SK-N-SH treated with all-trans-retinoic acid at 6 μM for 48 hours (cell line): Measurements from ENCODE around the gene OR2T12.
"Not testable (repeated sequence)": the region's sequence is repeated elsewhere in the genome, so short reads cannot be mapped to it uniquely, and the experiment has no call there.

Experiments used
- ATAC-seq: fragments of 200-7000 bp; cut with Tn5 transposase; 3 replicates; pipeline ENCODE4 v1.9.1; 2020; ENCODE audit warnings: mild to moderate bottlenecking, moderate library complexity
- ARNTL ChIP-seq: fragments of 450-650 bp; formaldehyde crosslinking; IDR thresholded peaks from 2 replicates; pipeline ENCODE4 v1.5.0; 2020; ENCODE audit warnings: low read depth, mild to moderate bottlenecking, moderate library complexity, borderline replicate concordance
- BACH2 ChIP-seq: fragments of 250-450 bp; sonication (Bioruptor Pico); IDR thresholded peaks from 2 replicates; pipeline ENCODE4 v1.9.0; 2021; ENCODE audit warnings: mild to moderate bottlenecking, borderline replicate concordance
- GLIS3 ChIP-seq: fragments of 250-450 bp; sonication (Bioruptor Pico); IDR thresholded peaks from 2 replicates; pipeline ENCODE4 v1.5.0; 2020; ENCODE audit warnings: mild to moderate bottlenecking, moderate library complexity
- ISL1 ChIP-seq: fragments of 250-450 bp; sonication (Bioruptor Pico); IDR thresholded peaks from 2 replicates; pipeline ENCODE4 v2.1.2; 2022; ENCODE audit warnings: mild to moderate bottlenecking, moderate library complexity
- OSR1 ChIP-seq: fragments of 250-450 bp; sonication (Bioruptor Pico); IDR thresholded peaks from 2 replicates; pipeline ENCODE4 v1.8.0; 2022; ENCODE audit warnings: moderate library complexity, mild to moderate bottlenecking, inconsistent platforms
- PPARA ChIP-seq: fragments of 250-450 bp; sonication (Bioruptor Pico); IDR thresholded peaks from 2 replicates; pipeline ENCODE4 v1.5.0; 2020; ENCODE audit warnings: mild to moderate bottlenecking, borderline replicate concordance
- RARB ChIP-seq: fragments of 250-450 bp; sonication (Bioruptor Pico); IDR thresholded peaks from 2 replicates; pipeline ENCODE4 v1.8.0; 2021; ENCODE audit warnings: mild to moderate bottlenecking, moderate library complexity
- TOX ChIP-seq: fragments of 250-450 bp; sonication (Bioruptor Pico); IDR thresholded peaks from 2 replicates; pipeline ENCODE4 v1.8.0; 2021; ENCODE audit warnings: mild to moderate bottlenecking, moderate library complexity, borderline replicate concordance
- ZC3H10 ChIP-seq: fragments of 250-450 bp; sonication (Bioruptor Pico); IDR thresholded peaks from 2 replicates; pipeline ENCODE4 v1.5.1; 2021; ENCODE audit warnings: mild to moderate bottlenecking, moderate library complexity
- ZFP3 ChIP-seq: fragments of 250-450 bp; sonication (Bioruptor Pico); IDR thresholded peaks from 2 replicates; pipeline ENCODE4 v1.5.0; 2020; ENCODE audit warnings: mild to moderate bottlenecking, moderate library complexity
- ZFP30 ChIP-seq: fragments of 450-650 bp; formaldehyde crosslinking; IDR thresholded peaks from 2 replicates; pipeline ENCODE4 v1.5.0; 2022; ENCODE audit warnings: mild to moderate bottlenecking, moderate library complexity
- ZNF70 ChIP-seq: fragments of 450-650 bp; formaldehyde crosslinking; IDR thresholded peaks from 2 replicates; pipeline ENCODE4 v1.5.0; 2020; ENCODE audit warnings: mild to moderate bottlenecking, moderate library complexity
- ZNF8 ChIP-seq: fragments of 450-650 bp; formaldehyde crosslinking; IDR thresholded peaks from 2 replicates; pipeline ENCODE4 v1.5.0; 2020; ENCODE audit warnings: mild to moderate bottlenecking, moderate library complexity
- TF ChIP-seq, protein P1 (sequence below): fragments of 250-450 bp; sonication (Bioruptor Pico); IDR thresholded peaks from 2 replicates; pipeline ENCODE4 v1.5.1; 2021; ENCODE audit warnings: mild to moderate bottlenecking, moderate library complexity
- TF ChIP-seq, protein P2 (sequence below): fragments of 250-450 bp; sonication (Bioruptor Pico); IDR thresholded peaks from 2 replicates; pipeline ENCODE4 v1.5.0; 2020; ENCODE audit warnings: mild to moderate bottlenecking, moderate library complexity
- TF ChIP-seq, protein P3 (sequence below): fragments of 250-450 bp; sonication (Bioruptor Pico); IDR thresholded peaks from 2 replicates; pipeline ENCODE4 v1.5.1; 2020; ENCODE audit warnings: low read depth, mild to moderate bottlenecking, moderate library complexity

OR2T12 gene, protein sequence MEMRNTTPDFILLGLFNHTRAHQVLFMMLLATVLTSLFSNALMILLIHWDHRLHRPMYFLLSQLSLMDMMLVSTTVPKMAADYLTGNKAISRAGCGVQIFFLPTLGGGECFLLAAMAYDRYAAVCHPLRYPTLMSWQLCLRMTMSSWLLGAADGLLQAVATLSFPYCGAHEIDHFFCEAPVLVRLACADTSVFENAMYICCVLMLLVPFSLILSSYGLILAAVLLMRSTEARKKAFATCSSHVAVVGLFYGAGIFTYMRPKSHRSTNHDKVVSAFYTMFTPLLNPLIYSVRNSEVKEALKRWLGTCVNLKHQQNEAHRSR

DNA sequence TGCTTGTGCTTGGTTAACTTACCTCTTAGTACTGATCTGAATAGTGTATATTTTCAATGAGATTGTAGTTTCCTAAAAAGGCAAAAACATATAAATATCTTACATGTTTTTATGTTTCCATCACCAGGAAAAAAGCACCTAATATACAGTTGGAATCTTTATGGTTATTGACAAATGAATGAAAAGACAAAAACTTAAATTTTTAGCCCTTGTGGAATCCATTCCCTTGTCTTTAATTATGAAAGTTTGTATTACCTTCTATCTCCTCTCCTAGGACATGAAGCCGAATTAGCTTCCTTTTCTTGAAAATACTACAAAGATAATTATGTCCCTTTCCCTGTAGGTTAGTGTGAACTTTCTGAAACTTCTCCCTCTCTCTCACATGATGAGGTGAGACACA lies at the start of gene OR2T12:
Gene OR2T12 (minus strand): TSS at position 101 of the 400 bp plus-strand sequence. CDS start 7,846 bp downstream, outside the sequence.
- TF ChIP-seq RARB (CRISPR knock-in tag) (no peak), ZFP30 (CRISPR knock-in tag) (no peak), ARNTL (CRISPR knock-in tag) (no peak)
- no peak for ATAC-seq

DNA sequence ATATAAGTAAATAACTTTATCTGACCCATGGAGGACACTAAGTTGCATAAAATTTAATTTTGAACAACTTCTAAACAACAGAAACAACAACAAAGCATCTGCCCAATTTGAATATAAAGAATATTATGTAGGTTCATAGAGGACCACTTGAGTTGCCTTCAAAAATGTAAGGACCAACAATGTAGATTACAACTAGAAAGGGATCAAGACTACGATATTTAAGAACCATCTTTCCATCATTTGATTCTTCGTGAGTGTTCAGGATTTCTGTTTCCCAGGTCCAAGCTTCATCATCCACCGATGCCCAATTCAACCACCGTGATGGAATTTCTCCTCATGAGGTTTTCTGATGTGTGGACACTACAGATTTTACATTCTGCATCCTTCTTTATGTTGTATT lies 45.3 kb upstream of the OR2T12 start, which contains the start of gene OR14C36:
Gene OR14C36 (plus strand): TSS at position 301 of the 400 bp plus-strand sequence. CDS start 0 bp downstream, at position 301.
- no peak for TF ChIP-seq GLIS3 (CRISPR knock-in tag)
- TF ChIP-seq PPARA (CRISPR knock-in tag): no peak
- TF ChIP-seq, all 23 proteins: peak for 0
- no peak for ATAC-seq

DNA sequence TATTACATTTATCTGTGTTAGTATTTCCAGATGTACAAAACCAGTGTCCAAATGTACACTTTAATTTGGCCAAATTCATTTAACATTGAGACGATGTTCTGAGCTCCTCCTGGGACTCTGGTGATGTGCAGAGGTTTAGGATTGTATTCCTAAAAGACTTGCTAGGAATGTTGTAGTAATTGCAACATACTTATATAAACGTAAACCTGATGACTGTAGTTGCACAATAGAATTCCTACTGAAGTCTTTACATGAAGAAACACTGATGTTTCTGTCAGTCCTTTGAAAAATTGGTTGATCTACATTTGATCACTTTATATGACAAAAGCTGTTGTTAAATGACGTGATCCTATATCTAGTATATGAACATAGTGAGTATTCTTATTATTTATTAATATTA lies 40.2 kb upstream of the OR2T12 start:
- ATAC-seq: no peak
- no peak for TF ChIP-seq ZFP3 (CRISPR knock-in tag)
- TF ChIP-seq, protein P1, sequence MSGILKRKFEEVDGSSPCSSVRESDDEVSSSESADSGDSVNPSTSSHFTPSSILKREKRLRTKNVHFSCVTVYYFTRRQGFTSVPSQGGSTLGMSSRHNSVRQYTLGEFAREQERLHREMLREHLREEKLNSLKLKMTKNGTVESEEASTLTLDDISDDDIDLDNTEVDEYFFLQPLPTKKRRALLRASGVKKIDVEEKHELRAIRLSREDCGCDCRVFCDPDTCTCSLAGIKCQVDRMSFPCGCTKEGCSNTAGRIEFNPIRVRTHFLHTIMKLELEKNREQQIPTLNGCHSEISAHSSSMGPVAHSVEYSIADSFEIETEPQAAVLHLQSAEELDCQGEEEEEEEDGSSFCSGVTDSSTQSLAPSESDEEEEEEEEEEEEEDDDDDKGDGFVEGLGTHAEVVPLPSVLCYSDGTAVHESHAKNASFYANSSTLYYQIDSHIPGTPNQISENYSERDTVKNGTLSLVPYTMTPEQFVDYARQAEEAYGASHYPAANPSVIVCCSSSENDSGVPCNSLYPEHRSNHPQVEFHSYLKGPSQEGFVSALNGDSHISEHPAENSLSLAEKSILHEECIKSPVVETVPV: no peak
- TF ChIP-seq, protein P2, sequence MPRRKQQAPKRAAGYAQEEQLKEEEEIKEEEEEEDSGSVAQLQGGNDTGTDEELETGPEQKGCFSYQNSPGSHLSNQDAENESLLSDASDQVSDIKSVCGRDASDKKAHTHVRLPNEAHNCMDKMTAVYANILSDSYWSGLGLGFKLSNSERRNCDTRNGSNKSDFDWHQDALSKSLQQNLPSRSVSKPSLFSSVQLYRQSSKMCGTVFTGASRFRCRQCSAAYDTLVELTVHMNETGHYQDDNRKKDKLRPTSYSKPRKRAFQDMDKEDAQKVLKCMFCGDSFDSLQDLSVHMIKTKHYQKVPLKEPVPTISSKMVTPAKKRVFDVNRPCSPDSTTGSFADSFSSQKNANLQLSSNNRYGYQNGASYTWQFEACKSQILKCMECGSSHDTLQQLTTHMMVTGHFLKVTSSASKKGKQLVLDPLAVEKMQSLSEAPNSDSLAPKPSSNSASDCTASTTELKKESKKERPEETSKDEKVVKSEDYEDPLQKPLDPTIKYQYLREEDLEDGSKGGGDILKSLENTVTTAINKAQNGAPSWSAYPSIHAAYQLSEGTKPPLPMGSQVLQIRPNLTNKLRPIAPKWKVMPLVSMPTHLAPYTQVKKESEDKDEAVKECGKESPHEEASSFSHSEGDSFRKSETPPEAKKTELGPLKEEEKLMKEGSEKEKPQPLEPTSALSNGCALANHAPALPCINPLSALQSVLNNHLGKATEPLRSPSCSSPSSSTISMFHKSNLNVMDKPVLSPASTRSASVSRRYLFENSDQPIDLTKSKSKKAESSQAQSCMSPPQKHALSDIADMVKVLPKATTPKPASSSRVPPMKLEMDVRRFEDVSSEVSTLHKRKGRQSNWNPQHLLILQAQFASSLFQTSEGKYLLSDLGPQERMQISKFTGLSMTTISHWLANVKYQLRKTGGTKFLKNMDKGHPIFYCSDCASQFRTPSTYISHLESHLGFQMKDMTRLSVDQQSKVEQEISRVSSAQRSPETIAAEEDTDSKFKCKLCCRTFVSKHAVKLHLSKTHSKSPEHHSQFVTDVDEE: no peak
- TF ChIP-seq ZFP30 (CRISPR knock-in tag): no peak
- TF ChIP-seq ZNF70: no peak
- no peak for TF ChIP-seq BACH2 (CRISPR knock-in tag)
- no peak for TF ChIP-seq RARB (CRISPR knock-in tag)
- TF ChIP-seq PPARA (CRISPR knock-in tag): no peak
- TF ChIP-seq OSR1 (CRISPR knock-in tag): no peak
- TF ChIP-seq, protein P3, sequence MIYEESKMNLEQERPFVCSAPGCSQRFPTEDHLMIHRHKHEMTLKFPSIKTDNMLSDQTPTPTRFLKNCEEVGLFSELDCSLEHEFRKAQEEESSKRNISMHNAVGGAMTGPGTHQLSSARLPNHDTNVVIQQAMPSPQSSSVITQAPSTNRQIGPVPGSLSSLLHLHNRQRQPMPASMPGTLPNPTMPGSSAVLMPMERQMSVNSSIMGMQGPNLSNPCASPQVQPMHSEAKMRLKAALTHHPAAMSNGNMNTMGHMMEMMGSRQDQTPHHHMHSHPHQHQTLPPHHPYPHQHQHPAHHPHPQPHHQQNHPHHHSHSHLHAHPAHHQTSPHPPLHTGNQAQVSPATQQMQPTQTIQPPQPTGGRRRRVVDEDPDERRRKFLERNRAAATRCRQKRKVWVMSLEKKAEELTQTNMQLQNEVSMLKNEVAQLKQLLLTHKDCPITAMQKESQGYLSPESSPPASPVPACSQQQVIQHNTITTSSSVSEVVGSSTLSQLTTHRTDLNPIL (CRISPR knock-in tag): no peak
- TF ChIP-seq ZNF8 (CRISPR knock-in tag): no peak
- TF ChIP-seq ARNTL (CRISPR knock-in tag): no peak

DNA sequence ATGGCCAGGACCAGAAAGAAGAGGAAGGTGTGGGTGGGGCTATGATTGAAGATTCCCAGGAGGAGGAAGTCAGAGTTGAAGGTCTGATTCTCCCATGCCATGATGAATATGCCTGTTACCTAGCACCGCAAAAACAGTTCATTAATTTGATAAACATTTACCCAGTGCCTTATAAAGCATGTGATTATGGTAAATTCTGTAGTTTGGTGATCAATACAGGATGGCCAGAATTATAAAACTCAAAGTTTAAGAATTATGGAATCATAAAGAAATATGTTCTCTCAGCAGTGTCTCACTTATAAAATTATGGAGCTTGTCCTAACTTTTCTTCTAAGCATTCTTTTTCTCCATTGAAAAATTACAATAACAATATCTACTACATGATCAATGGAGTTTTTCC lies 21.2 kb upstream of the OR2T12 start, which contains the start of gene OR2M7:
Gene OR2M7 (minus strand): TSS at position 101 of the 400 bp plus-strand sequence. CDS start 0 bp downstream, at position 101.
- ATAC-seq: no peak
- TF ChIP-seq, protein P1: no peak
- TF ChIP-seq TOX (CRISPR knock-in tag): no peak
- no peak for TF ChIP-seq PPARA (CRISPR knock-in tag)
- no peak for TF ChIP-seq ISL1 (CRISPR knock-in tag)
- TF ChIP-seq ZFP3 (CRISPR knock-in tag): no peak
- no peak for TF ChIP-seq ZC3H10 (CRISPR knock-in tag)

DNA sequence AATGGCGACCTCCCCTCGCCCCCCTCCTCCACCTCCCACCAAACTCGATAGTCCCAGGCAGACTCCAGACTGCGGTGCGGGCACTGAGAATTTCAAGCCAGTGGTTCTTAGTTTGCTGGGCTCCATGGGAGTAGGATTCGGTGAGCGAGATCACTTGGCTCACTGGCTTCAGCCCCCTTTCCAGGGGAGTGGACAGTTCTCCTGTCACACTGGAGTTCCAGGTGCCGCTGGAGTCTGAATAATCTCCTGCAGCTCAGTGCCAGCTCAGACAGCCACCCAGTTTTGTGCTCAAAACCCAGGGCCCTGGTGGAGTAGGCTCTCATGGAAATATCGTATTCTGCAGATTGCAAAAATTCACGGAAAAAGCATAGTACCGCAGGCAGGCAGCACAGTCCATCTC lies 13.6 kb upstream of the OR2T12 start:
- TF ChIP-seq BACH2 (CRISPR knock-in tag) (no peak), ZFP30 (CRISPR knock-in tag) (no peak)
- ATAC-seq: no peak

DNA sequence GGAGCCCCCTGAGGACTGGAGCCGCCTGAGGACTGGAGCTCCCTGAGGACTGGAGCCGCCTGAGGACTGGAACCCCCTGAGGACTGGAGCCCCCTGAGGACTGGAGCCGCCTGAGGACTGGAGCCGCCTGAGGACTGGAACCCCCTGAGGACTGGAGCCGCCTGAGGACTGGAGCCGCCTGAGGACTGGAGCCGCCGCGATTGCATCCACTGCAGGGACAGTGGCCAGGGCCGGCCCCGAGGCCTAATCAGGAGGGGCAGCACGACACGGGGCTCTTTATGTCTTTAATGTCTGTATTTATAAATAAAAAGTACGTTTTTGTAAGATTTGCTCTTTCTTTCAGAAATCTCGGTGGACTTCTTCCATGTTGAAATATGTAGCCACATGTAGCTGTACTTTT lies 3.5 kb upstream of the OR2T12 start:
- ATAC-seq: not testable (repeated sequence)
